HL-60 (cell line): ENCODE measurements around the gene PTGES.
A peak's percentile ranks its signal among the peaks of the same experiment; 100 is the strongest.
"Not testable (repeated sequence)": the region's sequence is repeated elsewhere in the genome, so short reads cannot be mapped to it uniquely, and the experiment has no call there.

Source experiments
- DNase-seq, 2 experiments: peaks; one replicate each; pipeline ENCODE4 v3.0.0-alpha.2; 2010 to 2020; ENCODE audit warnings: low read depth in 1 of 2, low spot score in 1 of 2
- H3K27ac ChIP-seq: fragments of 250-450 bp; sonication (Bioruptor Pico); replicated peaks from 2 replicates; pipeline ENCODE4 v1.5.1; 2020; ENCODE audit warnings: mild to moderate bottlenecking, moderate library complexity
- H3K27me3 ChIP-seq: fragments of 250-450 bp; sonication (Bioruptor Pico); 2 replicates; pipeline ENCODE4 v1.5.1; 2021; ENCODE audit warnings: mild to moderate bottlenecking, moderate library complexity; ENCODE audit not compliant: insufficient read depth, poor library complexity, severe bottlenecking
- H3K4me3 ChIP-seq: replicated peaks from 2 replicates; pipeline ENCODE4 v1.5.1; 2011; ENCODE audit warnings: mild to moderate bottlenecking, control low read depth, low read length; ENCODE audit not compliant: insufficient read depth
- GABPA ChIP-seq: IDR thresholded peaks from 2 replicates; pipeline ENCODE4 v1.6.1; 2012; ENCODE audit warnings: low read depth
- POLR2AphosphoS5 ChIP-seq: IDR thresholded peaks from 2 replicates; pipeline ENCODE4 v1.6.1; 2012; ENCODE audit warnings: low read depth
- SPI1 ChIP-seq: IDR thresholded peaks from 2 replicates; pipeline ENCODE4 v1.6.1; 2012; ENCODE audit warnings: low read depth, mild to moderate bottlenecking, borderline replicate concordance
- TF ChIP-seq, protein P1 (sequence below): IDR thresholded peaks from one replicate; pipeline ENCODE4 v1.5.1; 2011; ENCODE audit warnings: low read length, control low read depth, inconsistent platforms; ENCODE audit not compliant: insufficient read depth
- TF ChIP-seq, protein P2 (sequence below): IDR thresholded peaks from 2 replicates; pipeline ENCODE4 v1.6.1; 2012; ENCODE audit warnings: low read depth; ENCODE audit not compliant: insufficient replicate concordance

The PTGES gene

DNA sequence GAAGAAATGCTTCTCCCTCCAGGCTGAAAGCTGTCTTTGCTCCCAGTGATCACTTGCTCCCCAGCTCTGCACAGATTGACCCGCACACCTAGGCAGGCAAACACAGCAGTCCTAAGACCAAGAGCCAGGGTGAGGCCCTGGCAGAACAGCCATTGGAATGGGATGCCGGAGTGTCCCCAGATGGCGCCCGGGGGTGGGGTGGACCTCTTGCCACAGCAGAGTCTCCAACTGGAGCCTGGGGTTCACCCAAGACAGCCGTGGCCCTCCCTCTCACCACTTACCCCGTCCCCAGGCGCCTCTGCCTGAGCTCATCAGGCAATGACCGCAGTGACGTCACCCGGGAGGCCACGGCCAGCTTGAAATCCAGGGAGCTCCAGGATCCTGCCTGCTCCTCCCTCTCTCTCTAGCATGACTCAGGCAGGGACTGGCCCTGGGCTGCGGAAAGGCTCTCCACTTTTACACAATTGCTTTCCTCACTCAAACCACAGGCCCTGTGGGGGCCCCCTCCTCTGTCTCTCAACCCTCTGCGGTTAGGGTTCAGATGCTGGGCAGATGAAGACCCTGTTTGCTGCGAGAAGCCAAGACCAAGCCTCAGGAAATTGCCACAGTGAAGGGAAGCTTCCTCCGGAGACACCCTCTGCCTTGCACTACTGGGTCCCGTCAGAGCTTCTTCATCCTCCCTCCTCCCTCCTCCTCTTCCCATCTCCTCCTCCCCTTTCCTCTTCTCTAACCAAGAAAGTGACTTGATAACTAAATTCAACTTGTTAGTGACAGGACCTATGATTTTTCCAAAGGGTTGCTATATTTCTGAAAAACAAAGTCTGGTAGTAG, 24.3 kb upstream of the PTGES start:
- H3K27me3 ChIP-seq: no peaks in the 10 kb centered on the region
- peak overlapping the region; percentile 31 for H3K27ac ChIP-seq
- TF ChIP-seq SPI1: 0 out of 2 replicates have a peak, but pooled peaks have one; percentile 3
- TF ChIP-seq, protein P1, sequence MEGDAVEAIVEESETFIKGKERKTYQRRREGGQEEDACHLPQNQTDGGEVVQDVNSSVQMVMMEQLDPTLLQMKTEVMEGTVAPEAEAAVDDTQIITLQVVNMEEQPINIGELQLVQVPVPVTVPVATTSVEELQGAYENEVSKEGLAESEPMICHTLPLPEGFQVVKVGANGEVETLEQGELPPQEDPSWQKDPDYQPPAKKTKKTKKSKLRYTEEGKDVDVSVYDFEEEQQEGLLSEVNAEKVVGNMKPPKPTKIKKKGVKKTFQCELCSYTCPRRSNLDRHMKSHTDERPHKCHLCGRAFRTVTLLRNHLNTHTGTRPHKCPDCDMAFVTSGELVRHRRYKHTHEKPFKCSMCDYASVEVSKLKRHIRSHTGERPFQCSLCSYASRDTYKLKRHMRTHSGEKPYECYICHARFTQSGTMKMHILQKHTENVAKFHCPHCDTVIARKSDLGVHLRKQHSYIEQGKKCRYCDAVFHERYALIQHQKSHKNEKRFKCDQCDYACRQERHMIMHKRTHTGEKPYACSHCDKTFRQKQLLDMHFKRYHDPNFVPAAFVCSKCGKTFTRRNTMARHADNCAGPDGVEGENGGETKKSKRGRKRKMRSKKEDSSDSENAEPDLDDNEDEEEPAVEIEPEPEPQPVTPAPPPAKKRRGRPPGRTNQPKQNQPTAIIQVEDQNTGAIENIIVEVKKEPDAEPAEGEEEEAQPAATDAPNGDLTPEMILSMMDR: no peak
- peak; percentile 65; the same call in 1 of the 2 replicates for TF ChIP-seq GABPA
- peak; percentile 98 for TF ChIP-seq POLR2AphosphoS5
- peak; percentile 99 for DNase-seq
- no peak overlapping the region for H3K4me3 ChIP-seq

DNA sequence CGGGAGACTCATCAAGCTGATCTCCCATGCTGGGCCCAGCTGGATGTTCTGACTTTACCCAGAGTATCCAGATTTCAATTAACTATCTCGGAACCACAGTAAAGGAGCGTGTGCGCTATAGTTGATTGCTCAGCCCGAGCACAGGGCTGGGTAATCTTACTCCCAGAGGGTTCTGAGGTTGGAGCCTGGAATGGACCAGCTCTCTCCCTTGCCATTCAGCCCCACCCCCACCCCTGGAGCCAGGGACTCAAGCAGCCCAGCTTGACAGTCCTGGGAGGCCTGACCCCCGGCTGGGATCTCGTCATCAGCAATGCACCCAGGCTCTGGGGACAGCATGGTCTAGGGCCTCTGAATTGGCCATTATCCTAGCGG, 23.7 kb upstream of the PTGES start:
- TF ChIP-seq GABPA (no peak), POLR2AphosphoS5 (no peak), SPI1 (no peak)
- TF ChIP-seq, protein P1: no peak
- TF ChIP-seq, protein P2, sequence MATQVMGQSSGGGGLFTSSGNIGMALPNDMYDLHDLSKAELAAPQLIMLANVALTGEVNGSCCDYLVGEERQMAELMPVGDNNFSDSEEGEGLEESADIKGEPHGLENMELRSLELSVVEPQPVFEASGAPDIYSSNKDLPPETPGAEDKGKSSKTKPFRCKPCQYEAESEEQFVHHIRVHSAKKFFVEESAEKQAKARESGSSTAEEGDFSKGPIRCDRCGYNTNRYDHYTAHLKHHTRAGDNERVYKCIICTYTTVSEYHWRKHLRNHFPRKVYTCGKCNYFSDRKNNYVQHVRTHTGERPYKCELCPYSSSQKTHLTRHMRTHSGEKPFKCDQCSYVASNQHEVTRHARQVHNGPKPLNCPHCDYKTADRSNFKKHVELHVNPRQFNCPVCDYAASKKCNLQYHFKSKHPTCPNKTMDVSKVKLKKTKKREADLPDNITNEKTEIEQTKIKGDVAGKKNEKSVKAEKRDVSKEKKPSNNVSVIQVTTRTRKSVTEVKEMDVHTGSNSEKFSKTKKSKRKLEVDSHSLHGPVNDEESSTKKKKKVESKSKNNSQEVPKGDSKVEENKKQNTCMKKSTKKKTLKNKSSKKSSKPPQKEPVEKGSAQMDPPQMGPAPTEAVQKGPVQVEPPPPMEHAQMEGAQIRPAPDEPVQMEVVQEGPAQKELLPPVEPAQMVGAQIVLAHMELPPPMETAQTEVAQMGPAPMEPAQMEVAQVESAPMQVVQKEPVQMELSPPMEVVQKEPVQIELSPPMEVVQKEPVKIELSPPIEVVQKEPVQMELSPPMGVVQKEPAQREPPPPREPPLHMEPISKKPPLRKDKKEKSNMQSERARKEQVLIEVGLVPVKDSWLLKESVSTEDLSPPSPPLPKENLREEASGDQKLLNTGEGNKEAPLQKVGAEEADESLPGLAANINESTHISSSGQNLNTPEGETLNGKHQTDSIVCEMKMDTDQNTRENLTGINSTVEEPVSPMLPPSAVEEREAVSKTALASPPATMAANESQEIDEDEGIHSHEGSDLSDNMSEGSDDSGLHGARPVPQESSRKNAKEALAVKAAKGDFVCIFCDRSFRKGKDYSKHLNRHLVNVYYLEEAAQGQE: no peak
- H3K27me3 ChIP-seq: no peaks in the 10 kb centered on the region
- H3K4me3 ChIP-seq: no peak overlapping the region
- H3K27ac ChIP-seq: peak overlapping the region; percentile 31
- no peak for DNase-seq

DNA sequence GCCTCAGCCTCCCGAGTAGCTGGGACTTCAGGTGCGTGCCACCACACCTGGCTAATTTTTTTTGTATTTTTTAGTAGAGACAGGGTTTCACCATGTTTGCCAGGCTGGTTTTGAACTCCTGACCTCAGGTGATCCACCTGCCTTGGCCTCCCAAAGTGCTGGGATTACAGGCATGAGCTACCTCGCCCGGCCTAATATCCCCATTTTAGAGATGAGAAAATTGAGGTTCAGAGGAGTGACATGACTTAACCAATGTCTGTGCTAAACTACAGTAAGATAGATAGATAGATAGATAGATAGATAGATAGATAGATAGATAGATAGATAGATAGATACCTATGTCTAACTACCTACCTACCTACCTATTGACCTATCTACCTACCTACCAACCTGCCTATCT, 23.3 kb upstream of the PTGES start:
- DNase-seq, H3K27me3 ChIP-seq, H3K4me3 ChIP-seq, H3K27ac ChIP-seq: not testable (repeated sequence)

DNA sequence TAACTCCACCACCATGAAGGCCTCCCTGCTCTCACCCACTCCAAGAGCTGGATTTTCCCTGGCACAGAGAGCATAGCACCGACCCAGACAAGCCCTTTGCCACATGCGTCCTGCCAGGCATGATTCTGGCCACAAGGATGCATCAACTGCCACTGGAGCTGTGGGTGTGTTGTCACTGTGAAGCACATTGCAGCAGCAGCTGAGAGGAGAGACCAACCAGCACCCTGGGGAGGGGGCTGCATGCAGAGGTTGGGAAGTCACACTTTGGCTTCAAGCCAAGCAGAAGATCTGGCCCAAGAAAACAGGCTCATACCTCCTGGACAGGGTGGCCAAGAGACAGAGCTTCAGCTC, 22.6 kb upstream of the PTGES start:
- no peaks in the 10 kb centered on the region for H3K27me3 ChIP-seq
- peak in 1 of 2 experiments; percentile 36 for DNase-seq
- no peak overlapping the region for H3K4me3 ChIP-seq
- TF ChIP-seq GABPA (no peak), POLR2AphosphoS5 (no peak), SPI1 (no peak)
- TF ChIP-seq, protein P2: no peak
- TF ChIP-seq, protein P1: no peak
- no peak overlapping the region for H3K27ac ChIP-seq
